Neural cell (in vitro differentiated cells): Measurements from ENCODE around the gene ESR1. TPM values are rescaled to one million over a fixed set of nuclear protein-coding genes. Genes with fewer than 3 reads are reported as not detected.
A peak's percentile ranks its signal among the peaks of the same experiment; 100 is the strongest.

ENCODE experiments used
- H2AFZ ChIP-seq: fragments of 200-600, 300-800 bp; sonication (generic), shearing (Covaris generic); 2 replicates; pipeline ENCODE4 v1.6.0; 2014; ENCODE audit warnings: low read depth, mild to moderate bottlenecking, antibody characterized with exemption, low read length, moderate library complexity
- H3F3A ChIP-seq: fragments of 200-600 bp; shearing (Covaris generic); 2 replicates; pipeline ENCODE4 v1.6.1; 2016; ENCODE audit warnings: mild to moderate bottlenecking, moderate library complexity, mixed read lengths, antibody characterized with exemption, low read length; ENCODE audit not compliant: insufficient read depth, poor library complexity, severe bottlenecking
- H3K27ac ChIP-seq: fragments of 200-600, 300-800 bp; sonication (generic), shearing (Covaris generic); 2 replicates; pipeline ENCODE4 v1.5.1; 2014; ENCODE audit warnings: mild to moderate bottlenecking, low read length, moderate library complexity
- H3K27me3 ChIP-seq: fragments of 300-800, 200-600 bp; sonication (generic), shearing (Covaris generic); 2 replicates; pipeline ENCODE4 v1.6.0; 2014; ENCODE audit warnings: mild to moderate bottlenecking, low read depth, low read length, moderate library complexity; ENCODE audit not compliant: insufficient read depth
- H3K36me3 ChIP-seq: fragments of 300-800, 200-600 bp; sonication (generic), shearing (Covaris generic); 2 replicates; pipeline ENCODE4 v1.5.1; 2014; ENCODE audit warnings: mild to moderate bottlenecking, antibody characterized with exemption, low read length, moderate library complexity; ENCODE audit not compliant: insufficient read depth
- H3K4me2 ChIP-seq: fragments of 300-800, 200-600 bp; sonication (generic), shearing (Covaris generic); 2 replicates; pipeline ENCODE4 v1.6.0; 2014; ENCODE audit warnings: mild to moderate bottlenecking, low read length
- H3K4me3 ChIP-seq: fragments of 300-800, 200-600 bp; sonication (generic), shearing (Covaris generic); 2 replicates; pipeline ENCODE4 v1.5.1; 2014; ENCODE audit warnings: mild to moderate bottlenecking, low read length, moderate library complexity
- H3K79me2 ChIP-seq: fragments of 200-600 bp; shearing (Covaris generic); replicated peaks from 2 replicates; pipeline ENCODE4 v1.6.0; 2014; ENCODE audit warnings: mild to moderate bottlenecking, low read length, moderate library complexity; ENCODE audit not compliant: insufficient read depth
- H3K9ac ChIP-seq: fragments of 300-800, 200-600 bp; sonication (generic), shearing (Covaris generic); 2 replicates; pipeline ENCODE4 v1.6.1; 2016; ENCODE audit warnings: mild to moderate bottlenecking, low read length, mixed read lengths
- H3K9me2 ChIP-seq: fragments of 200-600 bp; shearing (Covaris generic); 2 replicates; pipeline ENCODE4 v1.6.1; 2016; ENCODE audit warnings: mild to moderate bottlenecking, low read length, mixed read lengths; ENCODE audit not compliant: insufficient read depth
- H3K9me3 ChIP-seq: fragments of 200-600, 300-800 bp; sonication (generic), shearing (Covaris generic); 2 replicates; pipeline ENCODE4 v1.6.1; 2016; ENCODE audit warnings: mild to moderate bottlenecking, mixed run types, low read length, moderate library complexity, mixed read lengths
- H4K20me1 ChIP-seq: fragments of 200-600 bp; shearing (Covaris generic); 2 replicates; pipeline ENCODE4 v1.6.1; 2016; ENCODE audit warnings: mild to moderate bottlenecking, mixed run types; ENCODE audit not compliant: insufficient read depth
- EP300 ChIP-seq: fragments of 450-650 bp; conservative IDR thresholded peaks from 2 replicates; pipeline ENCODE4 v1.6.1; 2014; ENCODE audit warnings: antibody characterized with exemption, mild to moderate bottlenecking, moderate library complexity; ENCODE audit not compliant: poor library complexity, severe bottlenecking
- EZH2 ChIP-seq: fragments of 200-600, 300-800 bp; shearing (Covaris generic), sonication (generic); IDR thresholded peaks from 2 replicates; pipeline ENCODE4 v1.6.1; 2014; ENCODE audit warnings: antibody characterized with exemption, low read length, borderline replicate concordance, mild to moderate bottlenecking; ENCODE audit not compliant: insufficient read depth, poor library complexity, severe bottlenecking
- MXI1 ChIP-seq: fragments of 450-650 bp; conservative IDR thresholded peaks from 2 replicates; pipeline ENCODE4 v1.6.1; 2014; ENCODE audit warnings: antibody characterized with exemption, mild to moderate bottlenecking; ENCODE audit not compliant: poor library complexity, severe bottlenecking
- POLR2AphosphoS5 ChIP-seq: IDR thresholded peaks from 2 replicates; pipeline ENCODE4 v1.6.1; 2012
- RAD21 ChIP-seq: fragments of 450-650 bp; conservative IDR thresholded peaks from 2 replicates; pipeline ENCODE4 v1.6.1; 2014; ENCODE audit warnings: antibody characterized with exemption, mild to moderate bottlenecking, moderate library complexity
- REST ChIP-seq: IDR thresholded peaks from 2 replicates; pipeline ENCODE4 v1.6.1; 2012; ENCODE audit warnings: borderline replicate concordance
- SMC3 ChIP-seq: fragments of 450-650 bp; conservative IDR thresholded peaks from 2 replicates; pipeline ENCODE4 v1.6.1; 2014; ENCODE audit warnings: antibody characterized with exemption, mild to moderate bottlenecking, moderate library complexity; ENCODE audit not compliant: poor library complexity
- TAF1 ChIP-seq: IDR thresholded peaks from 2 replicates; pipeline ENCODE4 v1.6.1; 2012; ENCODE audit warnings: low read depth
- polyA plus RNA-seq: library from polyadenylated mRNA; depleted of rRNA; stranded (reverse); fragments of >200 nt; gene quantifications from 2 replicates; pipeline ENCODE4 v1.2.3, GENCODE V29; 2014
- TF ChIP-seq, protein P1 (sequence below): fragments of 450-650 bp; IDR thresholded peaks from 2 replicates; pipeline ENCODE4 v1.5.1; 2014; ENCODE audit warnings: antibody characterized with exemption, mild to moderate bottlenecking, moderate library complexity; ENCODE audit not compliant: poor library complexity, severe bottlenecking

Gene ESR1
- polyA plus RNA-seq, 1 donor from 2014 or later = 0.14 TPM

GRCh38 chr6:152123076-152123475, 315.6 kb downstream of the ESR1 start:
- peaks cover 8% of the 10 kb centered on the region for H3K36me3 ChIP-seq
- H3K4me3 ChIP-seq = no peak overlapping the region
- no peak for TF ChIP-seq EP300
- H3K4me2 ChIP-seq = no peak overlapping the region
- no peak overlapping the region for H2AFZ ChIP-seq
- no peaks in the 10 kb centered on the region for H3F3A ChIP-seq
- no peak overlapping the region for H3K27ac ChIP-seq
- H4K20me1 ChIP-seq = no peaks in the 10 kb centered on the region
- H3K9ac ChIP-seq = no peak overlapping the region
- H3K79me2 ChIP-seq = no peaks in the 10 kb centered on the region
- no peaks in the 10 kb centered on the region for H3K27me3 ChIP-seq
- no peaks in the 10 kb centered on the region for H3K9me3 ChIP-seq
- no peaks in the 10 kb centered on the region for H3K9me2 ChIP-seq

- H3K36me3 ChIP-seq = peaks cover 15% of the 10 kb centered on the region
- no peak overlapping the region for H3K4me3 ChIP-seq
- no peak for TF ChIP-seq TAF1
- peak; percentile 79 for TF ChIP-seq SMC3
- no peak for TF ChIP-seq EZH2
- TF ChIP-seq MXI1 = no peak
- peak; percentile 74 for TF ChIP-seq RAD21
- TF ChIP-seq, protein P1, sequence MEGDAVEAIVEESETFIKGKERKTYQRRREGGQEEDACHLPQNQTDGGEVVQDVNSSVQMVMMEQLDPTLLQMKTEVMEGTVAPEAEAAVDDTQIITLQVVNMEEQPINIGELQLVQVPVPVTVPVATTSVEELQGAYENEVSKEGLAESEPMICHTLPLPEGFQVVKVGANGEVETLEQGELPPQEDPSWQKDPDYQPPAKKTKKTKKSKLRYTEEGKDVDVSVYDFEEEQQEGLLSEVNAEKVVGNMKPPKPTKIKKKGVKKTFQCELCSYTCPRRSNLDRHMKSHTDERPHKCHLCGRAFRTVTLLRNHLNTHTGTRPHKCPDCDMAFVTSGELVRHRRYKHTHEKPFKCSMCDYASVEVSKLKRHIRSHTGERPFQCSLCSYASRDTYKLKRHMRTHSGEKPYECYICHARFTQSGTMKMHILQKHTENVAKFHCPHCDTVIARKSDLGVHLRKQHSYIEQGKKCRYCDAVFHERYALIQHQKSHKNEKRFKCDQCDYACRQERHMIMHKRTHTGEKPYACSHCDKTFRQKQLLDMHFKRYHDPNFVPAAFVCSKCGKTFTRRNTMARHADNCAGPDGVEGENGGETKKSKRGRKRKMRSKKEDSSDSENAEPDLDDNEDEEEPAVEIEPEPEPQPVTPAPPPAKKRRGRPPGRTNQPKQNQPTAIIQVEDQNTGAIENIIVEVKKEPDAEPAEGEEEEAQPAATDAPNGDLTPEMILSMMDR = peak; percentile 69
- no peak for TF ChIP-seq EP300
- no peak overlapping the region for H2AFZ ChIP-seq
- no peaks in the 10 kb centered on the region for H3K79me2 ChIP-seq
- H3K9me2 ChIP-seq = no peaks in the 10 kb centered on the region
- no peaks in the 10 kb centered on the region for H3K9me3 ChIP-seq
- H3F3A ChIP-seq = no peaks in the 10 kb centered on the region
- H4K20me1 ChIP-seq = no peaks in the 10 kb centered on the region
- no peak overlapping the region for H3K4me2 ChIP-seq
- no peak overlapping the region for H3K27ac ChIP-seq
- no peak overlapping the region for H3K9ac ChIP-seq
- H3K27me3 ChIP-seq = no peaks in the 10 kb centered on the region
Observed at GRCh38 chr6:152124429-152125074, 317.1 kb downstream of the ESR1 start.

DNA sequence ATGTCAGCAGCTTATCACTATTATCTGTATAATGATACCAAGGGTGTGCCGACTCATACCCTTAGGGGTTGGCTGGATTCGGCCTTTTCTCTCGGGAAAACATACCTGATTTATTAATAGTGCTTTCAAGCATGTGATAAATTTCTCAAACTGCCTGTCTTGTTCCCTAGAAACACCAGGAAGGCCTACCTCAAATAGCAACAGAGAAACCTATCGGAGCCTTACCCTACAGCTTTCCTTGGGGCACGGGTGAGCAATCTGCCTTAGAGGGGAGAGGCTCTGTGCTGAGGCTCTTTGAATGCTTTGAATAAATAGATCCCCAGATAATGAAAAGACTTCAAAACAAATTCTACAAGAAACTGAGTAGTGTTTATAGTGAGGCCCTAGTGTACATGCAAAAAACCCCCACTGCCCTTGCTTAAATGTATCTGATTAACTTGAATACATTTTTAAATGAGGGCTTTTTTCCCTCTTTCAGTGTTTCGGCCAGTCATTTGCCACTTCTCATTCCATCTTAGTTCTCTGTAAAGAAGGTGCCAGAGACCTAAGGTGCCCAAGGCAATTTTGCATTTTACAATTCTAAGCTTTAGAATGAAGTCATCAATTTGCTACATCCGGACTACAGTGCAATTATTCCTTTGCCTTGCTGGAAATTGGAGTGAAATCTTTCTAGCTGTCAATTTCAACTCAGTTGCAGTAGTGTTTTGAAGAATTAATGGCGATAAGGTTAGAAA, 320.1 kb downstream of the ESR1 start:
- H4K20me1 ChIP-seq = no peaks in the 10 kb centered on the region
- no peak for TF ChIP-seq RAD21
- no peak for TF ChIP-seq MXI1
- TF ChIP-seq, protein P1 = no peak
- no peak for TF ChIP-seq EP300
- no peak for TF ChIP-seq REST
- TF ChIP-seq EZH2 = no peak
- no peak for TF ChIP-seq POLR2AphosphoS5
- no peak for TF ChIP-seq SMC3
- no peak for TF ChIP-seq TAF1

More for the DNA sequence above, 320.1 kb downstream of the ESR1 start:
- H3K9me3 ChIP-seq = no peaks in the 10 kb centered on the region
- H3K4me2 ChIP-seq = no peak overlapping the region
- no peaks in the 10 kb centered on the region for H3K79me2 ChIP-seq
- H3K27me3 ChIP-seq = no peaks in the 10 kb centered on the region
- H3K27ac ChIP-seq = peak overlapping the region; percentile 25
- H3K9ac ChIP-seq = no peak overlapping the region
- no peaks in the 10 kb centered on the region for H3F3A ChIP-seq
- peaks cover 14% of the 10 kb centered on the region for H3K36me3 ChIP-seq
- no peak overlapping the region for H2AFZ ChIP-seq
- H3K4me3 ChIP-seq = no peak overlapping the region
- no peaks in the 10 kb centered on the region for H3K9me2 ChIP-seq
